Liver (tissue), 9 donors: Measurements from ENCODE around the gene CFAP53. TPM values are rescaled to one million over a fixed set of nuclear protein-coding genes. Genes with fewer than 3 reads are reported as not detected.

Source experiments
- DNase-seq: peaks from one replicate; pipeline ENCODE4 v3.0.0-alpha.2; 2017; ENCODE audit warnings: low spot score
- H3K27ac ChIP-seq, 2 donors: one replicate each; pipeline ENCODE4 v1.7.0; 2013; ENCODE audit warnings: inconsistent platforms in 2 of 2, low read length in 2 of 2, control low read depth in 1 of 2, low read depth in 1 of 2, mild to moderate bottlenecking in 1 of 2
- H3K27me3 ChIP-seq, 4 donors: one replicate each; pipeline versions ENCODE4 v1.6.1 to v1.7.0; 2013; ENCODE audit warnings: low read length in 3 of 4, inconsistent platforms in 1 of 4, mild to moderate bottlenecking in 1 of 4, moderate library complexity in 1 of 4; ENCODE audit not compliant: control insufficient read depth in 4 of 4, insufficient read depth in 4 of 4
- H3K36me3 ChIP-seq, 4 donors: one replicate each; pipeline versions ENCODE4 v1.6.1 to v1.7.0; 2013; ENCODE audit warnings: low read length in 3 of 4, mild to moderate bottlenecking in 3 of 4, low read depth in 1 of 4, moderate library complexity in 1 of 4; ENCODE audit not compliant: control insufficient read depth in 4 of 4, insufficient read depth in 3 of 4
- H3K4me1 ChIP-seq, 4 donors: one replicate each; pipeline versions ENCODE4 v1.6.1 to v1.7.0; 2013; ENCODE audit warnings: low read length in 3 of 4, mild to moderate bottlenecking in 3 of 4, moderate library complexity in 1 of 4; ENCODE audit not compliant: control insufficient read depth in 4 of 4, insufficient read depth in 4 of 4
- H3K4me3 ChIP-seq, 3 donors: one replicate each; pipeline versions ENCODE4 v1.6.1 to v1.7.0; 2013; ENCODE audit warnings: low read length in 3 of 3, control low read depth in 1 of 3, low read depth in 1 of 3, mild to moderate bottlenecking in 1 of 3
- H3K9ac ChIP-seq, 2 donors: one replicate each; pipeline ENCODE4 v1.7.0; 2013; ENCODE audit warnings: low read length in 2 of 2, mild to moderate bottlenecking in 2 of 2, moderate library complexity in 2 of 2, control low read depth in 1 of 2, low read depth in 1 of 2
- H3K9me3 ChIP-seq, 4 donors: one replicate each; pipeline versions ENCODE4 v1.6.1 to v1.7.0; 2013; ENCODE audit warnings: low read length in 3 of 4; ENCODE audit not compliant: control insufficient read depth in 4 of 4
- CTCF ChIP-seq: fragments of 150-350 bp; IDR thresholded peaks from 2 replicates; pipeline ENCODE4 v1.5.1; 2017; ENCODE audit warnings: improper control_type of control experiment, low read depth, low read length; ENCODE audit not compliant: missing input control
- FOXA1 ChIP-seq: IDR thresholded peaks from 2 replicates; pipeline ENCODE4 v1.6.1; 2016; ENCODE audit warnings: antibody characterized with exemption
- FOXA2 ChIP-seq: IDR thresholded peaks from 2 replicates; pipeline ENCODE4 v1.6.1; 2016; ENCODE audit warnings: antibody characterized with exemption
- GABPA ChIP-seq, 2 donors: IDR thresholded peaks in 1 of 2; conservative IDR thresholded peaks in 1 of 2; 2 replicates each; pipeline ENCODE4 v1.6.1; 2016; ENCODE audit warnings: antibody characterized with exemption in 2 of 2, mild to moderate bottlenecking in 1 of 2, moderate library complexity in 1 of 2
- HNF4A ChIP-seq, 2 donors: conservative IDR thresholded peaks; 2 replicates each; pipeline ENCODE4 v1.6.1; 2016; ENCODE audit warnings: antibody characterized with exemption in 2 of 2, mild to moderate bottlenecking in 2 of 2
- HNF4G ChIP-seq: IDR thresholded peaks from 2 replicates; pipeline ENCODE4 v1.6.1; 2016; ENCODE audit warnings: antibody characterized with exemption
- JUND ChIP-seq, 2 donors: IDR thresholded peaks; 2 replicates each; pipeline ENCODE4 v1.6.1; 2016; ENCODE audit warnings: antibody characterized with exemption in 2 of 2
- NR2F2 ChIP-seq: IDR thresholded peaks from 2 replicates; pipeline ENCODE4 v1.6.1; 2016; ENCODE audit warnings: antibody characterized with exemption
- RAD21 ChIP-seq, 2 donors: IDR thresholded peaks; 2 replicates each; pipeline ENCODE4 v1.6.1; 2016; ENCODE audit warnings: antibody characterized with exemption in 2 of 2, mild to moderate bottlenecking in 2 of 2
- REST ChIP-seq: IDR thresholded peaks from 2 replicates; pipeline ENCODE4 v1.6.1; 2016; ENCODE audit warnings: antibody characterized with exemption, mild to moderate bottlenecking
- RXRA ChIP-seq, 2 donors: IDR thresholded peaks; 2 replicates each; pipeline ENCODE4 v1.6.1; 2017 to 2018; ENCODE audit warnings: antibody characterized with exemption in 2 of 2, mild to moderate bottlenecking in 1 of 2
- SP1 ChIP-seq: IDR thresholded peaks from 2 replicates; pipeline ENCODE4 v1.6.1; 2018; ENCODE audit warnings: antibody characterized with exemption, mild to moderate bottlenecking
- TAF1 ChIP-seq: conservative IDR thresholded peaks from 2 replicates; pipeline ENCODE4 v1.6.1; 2016; ENCODE audit warnings: antibody characterized with exemption, mild to moderate bottlenecking
- YY1 ChIP-seq: IDR thresholded peaks from 2 replicates; pipeline ENCODE4 v1.6.1; 2016; ENCODE audit warnings: antibody characterized with exemption, mild to moderate bottlenecking
- WGBS: extraction: QIAGEN DNeasy Blood & Tissue Kit; methylation state at CpG from one replicate; pipeline ENCODE4 v1.1.7; 2013; 5-methylcytosine and 5-hydroxymethylcytosine counted together
- polyA plus RNA-seq, 2 donors: library from polyadenylated mRNA; stranded (reverse) in 1 of 2; unstranded in 1 of 2; fragments of 200-250 nt in 1 of 2; fragments of >200 nt in 1 of 2; fragmentation: Nextera tagmentation in 1 of 2; extraction: Ambion mirVana in 1 of 2; gene quantifications; one replicate each; pipeline versions ENCODE4 v1.2.1 to v1.2.3, GENCODE V29; 2013 to 2015
- total RNA-seq, 2 donors: library from RNA; depleted of rRNA; stranded (reverse); fragments of >200 nt; gene quantifications; one replicate each; pipeline ENCODE4 v1.2.3, GENCODE V29; 2014
- TF ChIP-seq, protein P1 (sequence below): IDR thresholded peaks from 2 replicates; pipeline ENCODE4 v1.6.1; 2016; ENCODE audit warnings: antibody characterized with exemption
- donor health status: healthy.
- donor health status: healthy.
- donor health status: healthy.
- donor health status: healthy.
- donor health status: healthy.

The CFAP53 gene
- total and polyA plus RNA-seq, 4 donors: 0.05 to 0.14 (median 0.09) TPM

DNA sequence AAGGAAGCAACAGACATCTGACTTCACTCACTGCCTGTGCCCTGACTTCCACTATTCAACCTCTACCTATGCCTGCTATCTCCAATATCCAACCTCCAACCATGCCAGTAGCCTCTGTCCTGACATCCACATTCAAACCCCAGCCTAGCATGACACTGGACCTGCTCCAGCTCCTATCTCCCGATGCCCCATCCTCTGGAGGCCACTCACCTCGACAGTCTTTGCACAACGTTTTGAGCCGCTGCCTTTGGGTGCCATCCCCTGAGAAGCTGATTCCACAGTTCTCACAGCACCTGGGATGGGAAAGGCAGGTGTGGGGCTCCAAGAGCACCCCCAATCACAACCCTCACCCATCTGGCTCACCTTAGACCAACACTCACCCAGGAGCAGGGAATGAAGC, 10.2 kb upstream of the CFAP53 start:
- peaks cover 5 to 20% (median 18%) of the 10 kb centered on the region in 4 donors for H3K4me1 ChIP-seq
- H3K36me3 ChIP-seq: peaks cover 27 to 63% (median 56%) of the 10 kb centered on the region in 4 donors
- TF ChIP-seq TAF1 (no peak), HNF4G (no peak), SP1 (no peak), FOXA1 (no peak), HNF4A (conservative IDR thresholded peaks at IDR 0.05) (no peak), GABPA (IDR thresholded peaks at IDR 0.05 in 1 of 2, conservative IDR thresholded peaks at IDR 0.05 in 1 of 2) (no peak), FOXA2 (no peak), YY1 (no peak), NR2F2 (no peak)
- TF ChIP-seq, protein P1, sequence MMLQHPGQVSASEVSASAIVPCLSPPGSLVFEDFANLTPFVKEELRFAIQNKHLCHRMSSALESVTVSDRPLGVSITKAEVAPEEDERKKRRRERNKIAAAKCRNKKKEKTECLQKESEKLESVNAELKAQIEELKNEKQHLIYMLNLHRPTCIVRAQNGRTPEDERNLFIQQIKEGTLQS: no peak
- H3K9ac ChIP-seq: no peak overlapping the region
- no peak for DNase-seq
- no peaks in the 10 kb centered on the region for H3K27me3 ChIP-seq
- 81% methylated on average over 4 of the region's 4 CpGs for WGBS
- no peak overlapping the region for H3K27ac ChIP-seq
- no peaks in the 10 kb centered on the region for H3K9me3 ChIP-seq
- H3K4me3 ChIP-seq: no peak overlapping the region

DNA sequence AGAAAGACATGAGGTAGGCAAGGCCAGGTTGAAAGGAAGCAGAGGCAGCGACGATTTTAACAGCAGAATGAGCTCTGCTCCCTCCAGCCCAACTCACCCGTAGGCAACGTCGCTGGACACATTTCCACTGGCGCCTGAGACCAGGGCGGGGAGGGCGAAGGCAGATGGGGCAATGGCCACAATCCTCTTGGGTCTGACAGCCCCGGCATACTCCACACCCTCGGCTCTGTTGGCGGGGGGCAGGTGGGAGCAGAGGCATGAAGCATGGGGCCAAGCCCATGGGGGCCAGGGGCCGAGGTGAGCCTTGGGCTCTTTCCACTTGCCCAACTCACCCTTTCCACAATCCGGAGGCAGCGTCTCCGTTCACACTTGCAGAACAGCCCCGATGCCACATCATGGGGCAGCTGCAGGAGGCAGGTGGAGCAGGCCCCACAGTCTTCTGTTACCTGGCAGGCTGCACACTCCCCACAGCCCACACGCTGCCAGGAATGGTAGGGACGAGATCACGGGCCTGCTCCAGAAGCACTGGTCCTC, 9.3 kb upstream of the CFAP53 start:
- Histone ChIP-seq H3K9me3 (no peaks in the 10 kb centered on the region), H3K27me3 (no peaks in the 10 kb centered on the region), H3K4me1 (peaks cover 5 to 17% (median 15%) of the 10 kb centered on the region in 4 donors), H3K9ac (no peak overlapping the region), H3K27ac (no peak overlapping the region), H3K36me3 (peaks cover 27 to 70% (median 63%) of the 10 kb centered on the region in 4 donors), H3K4me3 (no peak overlapping the region)
- TF ChIP-seq TAF1 (no peak), CTCF (no peak), FOXA1 (no peak), JUND (IDR thresholded peaks at IDR 0.05) (no peak), FOXA2 (no peak), REST (no peak), NR2F2 (no peak), RXRA (IDR thresholded peaks at IDR 0.05) (no peak), RAD21 (IDR thresholded peaks at IDR 0.05) (no peak), HNF4A (conservative IDR thresholded peaks at IDR 0.05) (no peak), SP1 (no peak), GABPA (IDR thresholded peaks at IDR 0.05 in 1 of 2, conservative IDR thresholded peaks at IDR 0.05 in 1 of 2) (no peak)
- no peak for DNase-seq
- WGBS: 96% methylated on average over 19 of the region's 19 CpGs
